MM.1S (cell line): Measurements from ENCODE around the gene MYOG.

ENCODE experiments used
- EZH2 ChIP-seq: fragments of 300-600 bp; sonication (generic); optimal IDR thresholded peaks from 2 replicates; pipeline ENCODE3; 2017; ENCODE audit warnings: low read depth, mild to moderate bottlenecking, antibody characterized with exemption, low read length, mixed read lengths
- TF ChIP-seq, protein P1 (sequence below): fragments of 300-600 bp; sonication (generic); IDR thresholded peaks from 2 replicates; pipeline ENCODE4 v1.5.1; 2016; ENCODE audit warnings: antibody characterized with exemption, low read length, mixed read lengths

DNA sequence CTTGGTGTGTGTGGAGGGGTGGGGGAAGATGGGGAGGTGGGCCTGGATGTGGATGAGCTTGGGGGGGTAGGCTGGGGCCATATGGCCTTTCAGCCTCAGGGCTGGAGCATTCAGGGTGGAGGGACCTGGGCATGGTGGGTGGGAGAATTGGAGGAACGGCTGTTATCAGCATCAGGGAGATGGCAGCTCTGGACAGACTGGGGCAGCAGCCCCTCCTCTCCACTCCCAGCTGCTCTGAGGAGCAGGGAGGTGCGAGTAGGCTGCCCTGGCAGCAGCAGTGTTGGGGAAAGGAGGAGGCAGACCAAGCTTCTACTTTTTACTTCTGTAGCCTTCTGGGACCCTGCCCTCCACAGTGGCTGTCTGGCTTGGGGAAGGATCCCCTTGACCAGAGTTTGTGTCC lies 49.3 kb downstream of the MYOG start:
- TF ChIP-seq, protein P1, sequence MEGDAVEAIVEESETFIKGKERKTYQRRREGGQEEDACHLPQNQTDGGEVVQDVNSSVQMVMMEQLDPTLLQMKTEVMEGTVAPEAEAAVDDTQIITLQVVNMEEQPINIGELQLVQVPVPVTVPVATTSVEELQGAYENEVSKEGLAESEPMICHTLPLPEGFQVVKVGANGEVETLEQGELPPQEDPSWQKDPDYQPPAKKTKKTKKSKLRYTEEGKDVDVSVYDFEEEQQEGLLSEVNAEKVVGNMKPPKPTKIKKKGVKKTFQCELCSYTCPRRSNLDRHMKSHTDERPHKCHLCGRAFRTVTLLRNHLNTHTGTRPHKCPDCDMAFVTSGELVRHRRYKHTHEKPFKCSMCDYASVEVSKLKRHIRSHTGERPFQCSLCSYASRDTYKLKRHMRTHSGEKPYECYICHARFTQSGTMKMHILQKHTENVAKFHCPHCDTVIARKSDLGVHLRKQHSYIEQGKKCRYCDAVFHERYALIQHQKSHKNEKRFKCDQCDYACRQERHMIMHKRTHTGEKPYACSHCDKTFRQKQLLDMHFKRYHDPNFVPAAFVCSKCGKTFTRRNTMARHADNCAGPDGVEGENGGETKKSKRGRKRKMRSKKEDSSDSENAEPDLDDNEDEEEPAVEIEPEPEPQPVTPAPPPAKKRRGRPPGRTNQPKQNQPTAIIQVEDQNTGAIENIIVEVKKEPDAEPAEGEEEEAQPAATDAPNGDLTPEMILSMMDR = no peak
- no peak for TF ChIP-seq EZH2
